Measurements from ENCODE around the gene TMEM81.

The TMEM81 gene

DNA sequence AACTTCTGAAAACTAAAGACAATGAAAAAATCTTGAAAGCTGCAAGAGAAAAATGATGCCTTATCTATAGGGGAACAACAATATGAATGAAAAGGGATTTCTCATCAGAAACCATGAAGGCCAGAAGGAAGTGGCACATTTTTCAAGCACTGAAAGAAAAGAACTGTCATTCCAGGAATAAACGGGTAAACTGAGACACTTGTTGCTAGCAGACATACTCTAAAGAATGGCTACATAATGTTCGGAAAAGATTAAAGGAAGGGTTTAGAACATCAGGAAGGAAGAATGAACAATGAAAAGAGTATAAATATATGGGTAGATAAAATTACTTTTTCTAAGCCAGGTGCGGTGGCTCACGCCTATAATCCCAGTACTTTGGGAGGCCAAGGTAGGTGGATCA, 23.1 kb upstream of the TMEM81 start:
- no peak for TF ChIP-seq EP300 (IDR thresholded peaks at IDR 0.05; ENCODE audit: borderline replicate concordance)

GRCh38 chr1:205102404-205102803, 18.1 kb upstream of the TMEM81 start:
- TF ChIP-seq ZBTB7A (IDR thresholded peaks at IDR 0.05; ENCODE audit: low read depth) (no peak), TCF12 (IDR thresholded peaks at IDR 0.05; ENCODE audit: low read depth) (no peak), EP300 (IDR thresholded peaks at IDR 0.05; ENCODE audit: borderline replicate concordance) (no peak)

DNA sequence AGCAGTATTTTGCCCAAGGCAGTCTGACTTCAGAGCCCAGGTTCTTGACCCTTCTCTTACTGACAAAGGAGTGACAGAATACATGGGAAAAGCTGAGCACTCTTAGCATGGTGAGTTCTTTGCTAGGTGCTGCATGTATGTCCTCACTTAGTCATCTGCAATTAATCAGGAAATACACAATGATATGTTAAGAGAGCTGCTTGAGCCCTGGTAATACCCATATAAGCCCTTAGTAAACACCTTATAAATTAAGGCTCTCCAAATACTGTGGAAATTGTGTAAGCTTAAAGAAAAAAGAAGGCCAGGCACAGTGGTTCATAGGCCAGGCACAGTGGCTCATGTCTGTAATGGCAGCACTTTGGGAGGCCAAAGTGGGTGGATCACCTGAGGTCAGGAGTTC, 14.0 kb upstream of the TMEM81 start:
- TF ChIP-seq, protein P1, sequence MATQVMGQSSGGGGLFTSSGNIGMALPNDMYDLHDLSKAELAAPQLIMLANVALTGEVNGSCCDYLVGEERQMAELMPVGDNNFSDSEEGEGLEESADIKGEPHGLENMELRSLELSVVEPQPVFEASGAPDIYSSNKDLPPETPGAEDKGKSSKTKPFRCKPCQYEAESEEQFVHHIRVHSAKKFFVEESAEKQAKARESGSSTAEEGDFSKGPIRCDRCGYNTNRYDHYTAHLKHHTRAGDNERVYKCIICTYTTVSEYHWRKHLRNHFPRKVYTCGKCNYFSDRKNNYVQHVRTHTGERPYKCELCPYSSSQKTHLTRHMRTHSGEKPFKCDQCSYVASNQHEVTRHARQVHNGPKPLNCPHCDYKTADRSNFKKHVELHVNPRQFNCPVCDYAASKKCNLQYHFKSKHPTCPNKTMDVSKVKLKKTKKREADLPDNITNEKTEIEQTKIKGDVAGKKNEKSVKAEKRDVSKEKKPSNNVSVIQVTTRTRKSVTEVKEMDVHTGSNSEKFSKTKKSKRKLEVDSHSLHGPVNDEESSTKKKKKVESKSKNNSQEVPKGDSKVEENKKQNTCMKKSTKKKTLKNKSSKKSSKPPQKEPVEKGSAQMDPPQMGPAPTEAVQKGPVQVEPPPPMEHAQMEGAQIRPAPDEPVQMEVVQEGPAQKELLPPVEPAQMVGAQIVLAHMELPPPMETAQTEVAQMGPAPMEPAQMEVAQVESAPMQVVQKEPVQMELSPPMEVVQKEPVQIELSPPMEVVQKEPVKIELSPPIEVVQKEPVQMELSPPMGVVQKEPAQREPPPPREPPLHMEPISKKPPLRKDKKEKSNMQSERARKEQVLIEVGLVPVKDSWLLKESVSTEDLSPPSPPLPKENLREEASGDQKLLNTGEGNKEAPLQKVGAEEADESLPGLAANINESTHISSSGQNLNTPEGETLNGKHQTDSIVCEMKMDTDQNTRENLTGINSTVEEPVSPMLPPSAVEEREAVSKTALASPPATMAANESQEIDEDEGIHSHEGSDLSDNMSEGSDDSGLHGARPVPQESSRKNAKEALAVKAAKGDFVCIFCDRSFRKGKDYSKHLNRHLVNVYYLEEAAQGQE (IDR thresholded peaks at IDR 0.05; ENCODE audit: low read depth) = no peak
- TF ChIP-seq, protein P2, sequence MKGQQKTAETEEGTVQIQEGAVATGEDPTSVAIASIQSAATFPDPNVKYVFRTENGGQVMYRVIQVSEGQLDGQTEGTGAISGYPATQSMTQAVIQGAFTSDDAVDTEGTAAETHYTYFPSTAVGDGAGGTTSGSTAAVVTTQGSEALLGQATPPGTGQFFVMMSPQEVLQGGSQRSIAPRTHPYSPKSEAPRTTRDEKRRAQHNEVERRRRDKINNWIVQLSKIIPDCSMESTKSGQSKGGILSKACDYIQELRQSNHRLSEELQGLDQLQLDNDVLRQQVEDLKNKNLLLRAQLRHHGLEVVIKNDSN (IDR thresholded peaks at IDR 0.05) = no peak
- no peak for TF ChIP-seq NFIC (IDR thresholded peaks at IDR 0.05)
- TF ChIP-seq YY1 (IDR thresholded peaks at IDR 0.05; ENCODE audit: low read depth) = no peak
- TF ChIP-seq MAX (IDR thresholded peaks at IDR 0.05) = no peak
- TF ChIP-seq TEAD4 (IDR thresholded peaks at IDR 0.05) = no peak
- no peak for TF ChIP-seq CREB1 (IDR thresholded peaks at IDR 0.05; ENCODE audit: low read depth)
- TF ChIP-seq FOXM1 (IDR thresholded peaks at IDR 0.05; ENCODE audit: borderline replicate concordance, low read depth) = no peak
- no peak for TF ChIP-seq ZBTB7A (IDR thresholded peaks at IDR 0.05; ENCODE audit: low read depth)
- no peak for TF ChIP-seq CEBPB (IDR thresholded peaks at IDR 0.05)
- TF ChIP-seq TAF1 (IDR thresholded peaks at IDR 0.05; ENCODE audit: low read depth) = no peak
- no peak for TF ChIP-seq RAD21 (IDR thresholded peaks at IDR 0.05; ENCODE audit: low read depth)
- TF ChIP-seq EGR1 (IDR thresholded peaks at IDR 0.05) = no peak
- TF ChIP-seq TCF12 (IDR thresholded peaks at IDR 0.05; ENCODE audit: low read depth) = no peak
- TF ChIP-seq EP300 (IDR thresholded peaks at IDR 0.05; ENCODE audit: borderline replicate concordance) = no peak

DNA sequence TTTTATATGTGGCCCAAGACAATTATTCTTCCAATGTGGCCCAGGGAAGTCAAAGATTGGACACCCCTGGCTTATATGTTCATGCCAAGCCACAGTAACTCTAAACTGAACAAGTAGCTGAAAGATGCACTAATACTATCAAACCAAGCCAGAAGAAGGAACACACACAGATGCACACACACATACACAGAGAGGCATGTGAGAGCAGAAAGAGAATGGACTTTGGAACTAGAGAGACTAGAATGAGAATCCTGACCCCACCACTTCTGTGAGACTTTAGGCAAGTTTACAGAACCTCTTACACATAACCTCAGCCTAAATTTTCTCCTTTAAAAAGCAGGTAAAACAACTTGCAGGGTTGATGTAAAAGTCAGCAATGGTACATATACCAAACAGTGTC, 11.2 kb upstream of the TMEM81 start:
- TF ChIP-seq YY1 (IDR thresholded peaks at IDR 0.05; ENCODE audit: low read depth) = no peak
- TF ChIP-seq TEAD4 (IDR thresholded peaks at IDR 0.05) = no peak
- TF ChIP-seq TAF1 (IDR thresholded peaks at IDR 0.05; ENCODE audit: low read depth) = no peak
- no peak for TF ChIP-seq CEBPB (IDR thresholded peaks at IDR 0.05)
- TF ChIP-seq TCF12 (IDR thresholded peaks at IDR 0.05; ENCODE audit: low read depth) = no peak
- TF ChIP-seq, protein P1 (IDR thresholded peaks at IDR 0.05; ENCODE audit: low read depth) = no peak
- no peak for TF ChIP-seq CREB1 (IDR thresholded peaks at IDR 0.05; ENCODE audit: low read depth)
- TF ChIP-seq EGR1 (IDR thresholded peaks at IDR 0.05) = no peak
- no peak for TF ChIP-seq EP300 (IDR thresholded peaks at IDR 0.05; ENCODE audit: borderline replicate concordance)
- no peak for TF ChIP-seq NFIC (IDR thresholded peaks at IDR 0.05)
- TF ChIP-seq MAX (IDR thresholded peaks at IDR 0.05) = no peak
- TF ChIP-seq ZBTB7A (IDR thresholded peaks at IDR 0.05; ENCODE audit: low read depth) = no peak
- TF ChIP-seq, protein P2 (IDR thresholded peaks at IDR 0.05) = no peak
- TF ChIP-seq RAD21 (IDR thresholded peaks at IDR 0.05; ENCODE audit: low read depth) = no peak
- TF ChIP-seq FOXM1 (IDR thresholded peaks at IDR 0.05; ENCODE audit: borderline replicate concordance, low read depth) = no peak

DNA sequence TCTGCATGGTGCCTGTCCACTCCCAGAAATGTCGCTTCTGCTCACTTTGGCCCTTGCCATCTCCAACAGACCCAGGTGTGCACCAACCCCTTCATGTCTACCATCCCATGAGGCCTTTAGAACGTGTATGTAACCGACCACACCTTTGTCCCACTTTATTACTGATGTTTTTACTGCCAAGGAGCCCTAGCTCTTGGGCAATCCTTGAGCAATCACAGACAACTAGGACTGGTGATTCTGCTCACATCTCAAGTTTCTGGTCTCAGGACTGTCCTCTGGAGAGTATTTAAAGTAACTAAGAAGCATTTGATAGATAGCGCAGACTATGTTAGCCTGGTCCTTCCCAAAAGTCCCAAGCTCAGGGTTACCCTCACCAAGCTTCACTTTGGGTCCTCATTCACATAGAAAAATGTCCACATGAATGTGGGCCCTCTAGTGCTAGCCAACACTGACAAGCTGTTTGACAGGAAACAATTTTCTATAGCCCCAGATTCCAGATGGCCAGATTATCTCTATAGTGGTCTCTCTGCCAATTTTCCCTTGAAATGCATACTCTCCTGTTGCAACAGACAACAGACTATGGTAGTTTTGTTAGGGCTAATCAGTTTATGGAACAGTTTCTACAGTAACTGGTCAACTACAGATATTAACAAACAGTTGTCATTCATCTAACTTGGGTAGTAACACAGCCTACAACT, 6.9 kb upstream of the TMEM81 start:
- TF ChIP-seq ZBTB7A (IDR thresholded peaks at IDR 0.05; ENCODE audit: low read depth) = no peak
- no peak for TF ChIP-seq EGR1 (IDR thresholded peaks at IDR 0.05)
- TF ChIP-seq, protein P1 (IDR thresholded peaks at IDR 0.05; ENCODE audit: low read depth) = no peak
- TF ChIP-seq FOXM1 (IDR thresholded peaks at IDR 0.05; ENCODE audit: borderline replicate concordance, low read depth) = no peak
- no peak for TF ChIP-seq YY1 (IDR thresholded peaks at IDR 0.05; ENCODE audit: low read depth)
- TF ChIP-seq RAD21 (IDR thresholded peaks at IDR 0.05; ENCODE audit: low read depth) = no peak
- no peak for TF ChIP-seq TAF1 (IDR thresholded peaks at IDR 0.05; ENCODE audit: low read depth)
- TF ChIP-seq TCF12 (IDR thresholded peaks at IDR 0.05; ENCODE audit: low read depth) = no peak
- TF ChIP-seq MAX (IDR thresholded peaks at IDR 0.05) = no peak
- no peak for TF ChIP-seq TEAD4 (IDR thresholded peaks at IDR 0.05)
- no peak for TF ChIP-seq CREB1 (IDR thresholded peaks at IDR 0.05; ENCODE audit: low read depth)
